AG09309 (cell line): Measurements from ENCODE around the gene DISP3.

Source experiments
- DNase-seq: peaks from one replicate; pipeline ENCODE4 v3.0.0-alpha.2; 2010; ENCODE audit warnings: low read depth
- H3K4me3 ChIP-seq: 2 replicates; pipeline ENCODE4 v1.5.1; 2011; ENCODE audit warnings: mild to moderate bottlenecking, low read depth, low read length, moderate library complexity; ENCODE audit not compliant: control insufficient read depth
- CTCF ChIP-seq: IDR thresholded peaks from 2 replicates; pipeline ENCODE4 v1.5.1; 2011; ENCODE audit warnings: mild to moderate bottlenecking, low read depth, low read length, inconsistent platforms; ENCODE audit not compliant: insufficient read depth, control insufficient read depth; ENCODE audit errors: missing control alignments

Gene DISP3

GRCh38 chr1:11530731-11531311 is 51.9 kb downstream of the DISP3 start:
- no peak for DNase-seq
- no peak for TF ChIP-seq CTCF
- H3K4me3 ChIP-seq, result no peak overlapping the region

- DNase-seq, result no peak
- no peak overlapping the region for H3K4me3 ChIP-seq
- TF ChIP-seq CTCF, result no peak
Measured at GRCh38 chr1:11531314-11531870, 52.4 kb downstream of the DISP3 start.

GRCh38 chr1:11531943-11532342 is 53.0 kb downstream of the DISP3 start:
- TF ChIP-seq CTCF, result no peak
- H3K4me3 ChIP-seq, result no peak overlapping the region
- no peak for DNase-seq

- TF ChIP-seq CTCF, result no peak
- H3K4me3 ChIP-seq, result no peak overlapping the region
- DNase-seq, result no peak
Measured at GRCh38 chr1:11533790-11534787, 55.1 kb downstream of the DISP3 start.

GRCh38 chr1:11534846-11535245 is 55.9 kb downstream of the DISP3 start:
- TF ChIP-seq CTCF, result peak; percentile 1
- H3K4me3 ChIP-seq, result no peak overlapping the region
- DNase-seq, result no peak

- H3K4me3 ChIP-seq, result no peak overlapping the region
- no peak for TF ChIP-seq CTCF
- DNase-seq, result no peak
Measured at GRCh38 chr1:11535316-11535715, 56.4 kb downstream of the DISP3 start.
